NCI-H146 treated with DMSO at 0.1 percent for 48 hours (cell line): Measurements from ENCODE around the gene GMEB2.
"Not testable (repeated sequence)": the region's sequence is repeated elsewhere in the genome, so short reads cannot be mapped to it uniquely, and the experiment has no call there.

Source experiments
- DNase-seq: peaks from one replicate; lab custom pipeline; 2025; ENCODE audit not compliant: unreplicated experiment; lab: John Stamatoyannopoulos, UW

GMEB2 gene

DNA sequence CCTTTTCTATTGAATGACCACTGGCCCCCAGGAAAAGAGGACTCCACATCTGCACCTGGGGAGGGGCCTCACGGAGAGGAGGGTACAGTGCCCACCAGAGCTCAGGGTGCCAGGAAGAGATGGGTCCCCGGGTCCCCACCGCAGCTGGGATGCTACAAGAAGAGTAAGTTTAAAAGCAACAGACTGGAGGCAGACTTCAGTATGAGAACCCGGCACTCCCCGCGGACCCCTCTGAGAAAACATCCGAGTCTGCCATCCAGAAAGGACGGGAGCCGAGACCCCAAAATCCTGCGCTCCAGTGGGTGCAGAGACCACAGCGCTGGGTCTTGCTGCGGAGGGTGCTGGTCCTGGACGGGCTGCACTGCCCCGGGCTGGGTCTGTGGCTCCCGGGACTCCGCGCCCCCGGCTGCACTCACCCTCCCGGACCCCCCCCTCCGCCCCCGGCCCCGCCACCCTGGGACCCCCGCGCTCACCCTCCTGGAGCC lies 53.2 kb downstream of the GMEB2 start:
- no peak for DNase-seq

DNA sequence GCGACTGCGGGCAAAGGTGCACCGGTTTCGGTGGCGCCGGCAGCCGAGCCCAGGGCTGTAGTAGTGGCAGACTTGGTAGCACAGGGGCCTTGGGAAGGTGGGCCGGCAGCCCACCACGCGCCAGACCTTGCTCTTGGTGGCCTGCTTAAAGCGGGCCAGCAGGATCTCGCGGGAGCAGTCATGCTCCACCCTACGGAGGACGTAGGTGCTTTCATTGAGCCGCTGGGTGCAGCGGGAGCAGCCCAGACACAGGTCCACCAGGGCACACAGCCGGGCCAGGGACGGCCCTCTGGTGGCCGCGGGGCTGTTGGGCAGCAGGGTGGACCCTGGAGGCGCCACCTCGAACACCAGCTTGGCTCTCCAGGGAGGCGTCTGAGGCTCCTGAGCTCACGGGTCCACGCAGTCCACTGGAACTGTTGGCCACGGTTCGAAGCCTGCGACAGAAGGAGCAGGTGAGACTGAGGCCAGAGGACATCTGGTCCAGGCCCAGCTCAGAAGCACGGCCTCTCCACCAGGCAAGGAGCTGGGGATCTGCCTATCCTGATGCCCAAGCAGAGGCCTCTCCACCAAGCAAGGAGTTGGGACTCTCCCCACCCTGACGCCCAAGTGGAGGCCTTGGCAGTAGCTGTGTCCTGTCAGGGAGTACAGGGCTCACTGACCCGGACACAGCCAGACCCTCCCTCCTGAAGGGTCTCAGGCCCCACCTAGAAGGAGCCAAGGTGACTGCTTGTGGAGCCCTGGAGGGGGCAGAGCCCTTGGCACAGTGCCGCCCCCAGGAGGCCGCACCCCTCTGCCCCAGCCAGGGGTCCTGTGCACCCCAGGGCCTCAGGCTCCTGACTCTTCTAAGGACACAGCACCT lies 53.9 kb downstream of the GMEB2 start:
- DNase-seq: no peak

DNA sequence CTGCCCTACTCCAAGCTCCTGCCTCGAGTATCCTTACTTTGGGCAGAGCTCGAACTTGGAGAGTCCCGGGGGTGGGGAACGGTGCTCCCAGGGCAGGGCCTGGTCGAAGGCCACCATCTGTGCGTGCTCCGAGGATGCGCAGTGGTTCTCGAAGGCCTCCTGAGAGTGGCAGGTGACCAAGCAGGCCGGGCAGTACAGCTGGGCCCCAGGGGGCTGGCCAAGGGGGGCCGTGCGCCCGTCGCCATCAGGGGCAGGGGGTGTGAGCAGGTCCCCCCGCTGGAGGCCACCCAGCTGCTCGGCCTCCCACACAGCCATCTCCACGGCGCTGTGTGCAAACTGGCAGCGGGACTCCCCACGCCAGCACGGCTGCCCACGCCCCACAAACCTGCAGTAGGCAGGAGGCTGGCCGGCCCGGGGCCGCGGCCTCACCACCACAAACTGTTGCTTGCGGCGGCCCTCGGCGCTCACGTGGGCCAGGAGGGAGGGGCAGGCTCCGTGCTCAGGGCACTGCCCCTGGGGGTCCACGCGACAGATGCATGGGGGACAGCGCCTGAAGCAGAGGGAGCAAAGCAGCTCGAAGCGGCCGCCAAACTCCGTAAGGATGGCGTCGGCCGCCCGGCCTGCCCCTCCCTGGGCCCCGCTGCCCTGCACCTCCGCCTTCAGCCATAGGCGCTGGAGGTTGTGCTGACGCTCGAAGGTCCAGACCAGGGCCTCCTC lies 54.7 kb downstream of the GMEB2 start:
- DNase-seq: no peak

DNA sequence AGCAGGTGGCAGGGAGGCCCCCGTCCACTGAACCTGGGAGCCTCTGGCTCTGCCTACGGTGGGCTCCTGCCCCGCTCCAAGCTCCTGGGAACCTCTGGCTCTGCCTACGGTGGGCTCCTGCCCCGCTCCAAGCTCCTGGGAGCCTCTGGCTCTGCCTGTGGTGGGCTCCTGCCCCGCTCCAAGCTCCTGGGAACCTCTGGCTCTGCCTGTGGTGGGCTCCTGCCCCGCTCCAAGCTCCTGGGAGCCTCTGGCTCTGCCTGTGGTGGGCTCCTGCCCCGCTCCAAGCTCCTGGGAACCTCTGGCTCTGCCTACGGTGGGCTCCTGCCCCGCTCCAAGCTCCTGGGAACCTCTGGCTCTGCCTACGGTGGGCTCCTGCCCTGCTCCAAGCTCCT lies 55.8 kb downstream of the GMEB2 start:
- not testable (repeated sequence) for DNase-seq

DNA sequence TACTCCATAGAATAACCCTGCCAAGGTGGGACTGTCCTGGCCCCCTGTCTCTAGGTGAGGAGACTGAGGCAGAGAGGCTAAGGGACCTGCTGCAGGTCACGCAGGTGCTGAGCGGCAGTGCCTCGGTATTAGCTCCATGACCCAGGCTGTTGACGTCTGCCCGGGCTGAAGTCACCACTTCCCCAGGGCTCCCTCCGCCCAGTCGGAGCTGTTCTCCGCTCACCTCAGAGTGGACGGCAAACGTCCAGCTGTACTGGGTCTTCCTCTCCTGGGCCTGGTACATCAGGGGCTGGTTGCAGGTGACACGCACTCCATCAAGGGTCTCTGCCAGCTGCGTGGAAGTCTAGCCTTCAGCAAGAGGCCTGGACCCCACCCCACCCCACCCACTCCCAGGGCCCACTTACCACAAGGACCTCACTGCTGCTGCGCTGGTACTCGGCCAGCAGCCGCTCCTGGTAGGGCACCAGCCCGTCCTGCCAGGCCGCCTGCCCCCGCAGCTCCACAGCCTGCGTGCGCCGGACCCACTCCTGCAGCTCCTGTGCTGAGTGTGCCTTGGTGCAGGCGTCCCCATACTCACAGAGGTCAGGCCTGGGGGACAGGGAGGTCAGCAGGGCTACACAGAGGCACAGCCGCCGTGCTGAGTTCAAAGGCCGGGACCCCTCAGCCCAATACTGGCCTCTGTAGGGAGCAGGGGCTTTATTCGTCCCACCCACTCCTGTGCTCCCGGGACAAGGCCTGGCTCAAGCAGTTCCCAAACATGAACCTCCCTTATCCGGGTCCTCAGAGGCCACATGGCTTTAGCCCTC lies 56.4 kb downstream of the GMEB2 start:
- DNase-seq: no peak

DNA sequence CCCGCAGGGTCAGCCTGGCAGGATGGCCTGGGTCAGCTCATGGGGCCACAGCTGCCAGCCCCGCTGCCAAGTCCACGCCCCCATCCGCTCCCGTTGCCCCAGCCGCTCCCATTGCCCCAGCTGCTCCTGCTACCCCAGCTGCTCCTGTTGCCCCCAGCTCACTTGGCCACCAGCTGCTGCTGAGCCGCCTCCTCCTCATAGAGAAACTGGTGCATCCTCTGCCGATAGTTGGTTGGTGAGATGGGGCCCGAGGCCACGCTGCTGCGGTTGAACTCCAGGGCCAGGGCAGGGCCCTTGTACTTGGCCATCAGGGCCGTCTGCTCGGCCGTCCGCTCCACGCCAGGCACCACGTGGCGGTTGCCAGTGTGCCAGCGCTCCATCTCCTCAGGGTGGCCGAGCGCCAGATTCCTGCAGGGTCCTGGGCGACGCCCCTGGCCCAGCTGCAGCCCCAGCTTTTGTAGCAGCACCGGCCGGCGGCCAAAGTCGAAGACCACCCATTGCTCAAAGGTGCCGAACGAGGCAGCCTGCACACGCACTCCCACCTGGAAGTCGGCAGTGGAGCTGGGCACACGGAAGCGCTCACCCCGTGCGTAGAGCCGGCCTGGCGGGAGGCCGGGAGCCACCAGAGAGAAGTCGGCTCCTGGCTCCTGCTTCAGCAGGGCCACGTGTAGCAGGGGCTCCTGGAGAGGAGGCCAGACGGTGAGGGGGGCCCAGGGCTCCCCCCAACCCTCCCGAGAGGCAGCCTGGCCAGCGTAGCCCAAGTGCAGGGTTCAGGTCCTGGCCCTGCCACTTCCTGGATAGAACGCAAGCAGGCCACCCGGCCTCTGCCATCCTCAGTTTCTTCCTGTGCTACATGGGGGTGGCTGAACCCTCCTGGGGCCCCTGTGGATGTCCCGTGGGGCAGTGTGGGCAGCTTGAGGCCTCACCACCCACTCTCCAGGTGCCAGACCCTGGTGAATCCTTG lies 57.6 kb downstream of the GMEB2 start:
- DNase-seq: no peak

- no peak for DNase-seq
These were observed 58.5 kb downstream of the GMEB2 start for GRCh38 chr20:63568170-63568981.

- no peak for DNase-seq
These were observed 59.3 kb downstream of the GMEB2 start for GRCh38 chr20:63567386-63568169.

DNA sequence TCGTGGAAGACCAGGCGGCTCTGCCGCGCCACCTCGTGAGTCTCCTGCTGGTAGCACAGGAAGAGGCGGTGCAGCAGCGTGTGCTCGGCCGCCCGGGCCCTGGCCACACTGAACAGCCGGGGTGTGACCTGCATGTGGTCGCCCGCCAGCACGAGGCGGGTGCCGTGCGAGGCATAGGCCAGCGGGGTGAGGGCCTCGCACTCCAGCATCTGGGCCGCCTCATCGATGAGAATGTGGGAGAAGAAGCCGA lies 59.8 kb downstream of the GMEB2 start:
- no peak for DNase-seq

DNA sequence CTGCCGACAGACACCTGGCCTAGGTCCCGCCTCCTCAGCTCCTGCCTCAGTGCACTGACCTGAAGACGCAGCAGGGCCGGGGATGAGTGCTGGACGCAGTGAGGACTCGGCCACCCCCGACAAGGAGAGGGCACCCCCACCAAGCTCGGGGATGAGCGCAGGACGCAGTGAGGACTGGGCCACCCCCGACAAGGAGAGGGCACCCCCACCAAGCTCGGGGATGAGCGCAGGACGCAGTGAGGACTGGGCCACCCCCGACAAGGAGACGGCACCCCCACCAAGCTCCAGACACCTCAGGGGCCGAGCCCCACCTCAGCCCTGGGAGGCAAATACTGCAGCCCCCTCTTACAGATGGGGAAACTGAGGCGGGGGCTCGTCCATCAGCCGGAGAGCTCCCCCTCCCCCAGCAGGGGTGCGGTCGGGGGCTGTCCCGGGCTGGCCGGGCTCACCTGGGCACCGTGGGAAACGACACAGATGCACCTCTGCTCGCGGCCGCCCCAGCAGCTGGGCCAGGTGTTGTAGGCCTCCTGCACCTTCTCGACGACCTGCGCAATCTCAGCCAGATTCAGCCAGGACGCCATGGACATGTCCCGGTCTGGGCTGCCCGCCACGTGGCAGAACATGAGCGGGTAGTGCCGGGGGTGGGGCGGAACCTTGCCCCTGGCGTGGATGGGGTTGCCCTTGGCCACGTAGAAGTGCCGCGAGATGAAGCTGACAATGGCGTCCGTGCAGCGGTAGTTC lies 60.3 kb downstream of the GMEB2 start:
- no peak for DNase-seq

- DNase-seq: no peak
These were observed 61.1 kb downstream of the GMEB2 start for GRCh38 chr20:63565699-63566335.

DNA sequence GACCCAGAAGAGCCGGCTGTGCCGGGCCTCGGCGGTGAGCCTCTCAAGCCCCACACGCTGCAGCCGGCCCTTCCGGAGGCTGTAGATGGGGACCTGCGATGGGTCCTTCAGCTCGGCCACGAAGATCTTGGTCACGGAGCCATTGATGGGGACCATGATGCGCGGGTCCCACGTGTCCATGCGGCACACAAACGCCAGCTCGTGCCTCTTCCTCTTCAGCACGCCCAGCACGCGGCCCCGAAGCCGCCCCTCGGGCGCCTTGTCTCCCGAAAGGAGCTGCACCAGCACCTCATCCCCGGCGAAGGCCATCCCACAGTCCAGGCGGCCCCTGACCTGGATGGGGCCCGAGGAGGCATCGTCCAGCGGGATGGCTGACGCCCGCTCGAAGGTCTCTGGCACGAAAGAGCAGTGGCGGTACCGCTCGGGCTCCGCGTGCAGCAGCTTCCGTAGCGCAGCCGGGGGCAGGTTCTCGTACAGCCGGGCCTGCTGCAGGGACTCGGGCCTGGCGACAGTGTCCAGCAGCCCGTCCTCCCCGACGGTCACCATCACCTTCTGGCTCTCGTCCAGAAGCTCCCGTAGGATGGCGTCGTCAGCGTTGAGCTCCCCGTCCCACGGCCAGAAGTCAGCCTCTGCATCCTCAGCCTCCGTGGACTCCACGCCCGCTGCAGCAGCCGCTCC lies 61.7 kb downstream of the GMEB2 start:
- no peak for DNase-seq

DNA sequence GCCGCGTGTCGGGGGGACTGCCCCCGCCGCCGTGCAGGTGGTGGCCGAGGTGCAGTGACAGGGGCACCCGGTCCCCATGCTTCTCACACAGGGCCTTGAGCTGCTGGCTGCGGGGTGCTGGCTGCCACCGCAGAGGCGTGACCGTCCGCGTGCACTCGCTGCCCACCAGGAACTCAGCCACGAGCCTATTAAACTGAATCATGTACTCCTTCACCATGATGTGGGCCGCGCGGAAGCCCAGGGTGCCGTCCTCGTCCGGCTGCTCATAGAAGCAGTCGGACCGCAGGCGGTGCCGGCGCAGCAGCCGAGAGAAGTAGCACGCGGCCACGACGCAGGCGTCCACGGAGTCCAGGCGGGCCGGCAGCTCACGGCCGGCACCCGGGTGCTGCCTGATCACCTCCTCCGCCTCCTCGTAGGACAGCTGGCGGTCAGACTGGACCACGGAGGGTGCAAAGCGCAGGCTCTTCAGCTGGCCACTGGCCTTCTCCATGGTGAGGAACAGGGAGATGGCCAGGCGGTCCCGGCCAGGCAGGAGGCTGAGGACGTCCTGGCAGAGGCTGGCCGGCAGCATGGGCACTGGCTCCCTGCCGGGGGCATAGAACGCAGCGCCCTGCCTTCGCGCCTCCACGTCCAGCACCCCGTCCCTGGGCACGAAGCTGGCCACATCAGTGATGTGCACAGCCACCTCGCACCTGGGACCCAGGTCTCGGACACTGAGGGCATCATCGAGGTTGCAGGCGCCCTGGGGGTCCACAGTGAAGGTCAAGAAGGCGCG lies 62.7 kb downstream of the GMEB2 start:
- no peak for DNase-seq

DNA sequence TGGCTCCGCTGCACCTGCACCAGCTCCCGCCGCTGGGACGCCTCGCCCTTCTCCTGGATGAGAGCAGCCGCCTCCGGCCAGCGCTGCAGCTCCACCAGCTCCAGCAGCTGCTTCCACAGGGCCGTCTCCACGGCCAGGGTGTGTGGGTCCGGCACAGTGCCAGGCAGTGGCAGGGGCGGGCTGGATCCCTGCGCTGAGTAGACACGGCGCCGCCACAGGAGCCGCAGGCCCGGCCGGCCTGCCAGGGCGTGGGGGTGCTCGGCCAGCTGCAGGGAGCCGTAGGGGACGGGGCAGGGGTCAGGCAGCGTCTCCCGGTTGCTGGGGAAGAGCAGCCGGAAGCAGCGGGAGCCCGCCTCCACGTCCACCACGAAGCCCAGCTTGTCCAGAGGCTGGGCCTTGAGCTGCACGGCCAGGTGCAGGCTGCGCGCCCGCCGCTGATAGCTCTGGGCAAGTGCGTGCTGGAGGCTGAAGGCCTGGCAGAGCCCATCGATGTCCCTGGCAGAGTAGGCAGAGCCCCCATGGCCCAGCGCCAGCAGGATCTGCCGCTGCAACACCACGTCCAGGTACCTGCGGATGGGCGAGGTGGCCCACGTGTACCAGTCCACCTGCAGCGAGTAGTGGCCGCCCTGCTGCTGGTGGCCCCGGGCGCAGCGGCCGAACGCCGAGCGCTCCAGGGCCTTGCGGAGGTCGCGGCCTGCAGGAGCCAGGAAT lies 63.5 kb downstream of the GMEB2 start:
- DNase-seq: no peak

DNA sequence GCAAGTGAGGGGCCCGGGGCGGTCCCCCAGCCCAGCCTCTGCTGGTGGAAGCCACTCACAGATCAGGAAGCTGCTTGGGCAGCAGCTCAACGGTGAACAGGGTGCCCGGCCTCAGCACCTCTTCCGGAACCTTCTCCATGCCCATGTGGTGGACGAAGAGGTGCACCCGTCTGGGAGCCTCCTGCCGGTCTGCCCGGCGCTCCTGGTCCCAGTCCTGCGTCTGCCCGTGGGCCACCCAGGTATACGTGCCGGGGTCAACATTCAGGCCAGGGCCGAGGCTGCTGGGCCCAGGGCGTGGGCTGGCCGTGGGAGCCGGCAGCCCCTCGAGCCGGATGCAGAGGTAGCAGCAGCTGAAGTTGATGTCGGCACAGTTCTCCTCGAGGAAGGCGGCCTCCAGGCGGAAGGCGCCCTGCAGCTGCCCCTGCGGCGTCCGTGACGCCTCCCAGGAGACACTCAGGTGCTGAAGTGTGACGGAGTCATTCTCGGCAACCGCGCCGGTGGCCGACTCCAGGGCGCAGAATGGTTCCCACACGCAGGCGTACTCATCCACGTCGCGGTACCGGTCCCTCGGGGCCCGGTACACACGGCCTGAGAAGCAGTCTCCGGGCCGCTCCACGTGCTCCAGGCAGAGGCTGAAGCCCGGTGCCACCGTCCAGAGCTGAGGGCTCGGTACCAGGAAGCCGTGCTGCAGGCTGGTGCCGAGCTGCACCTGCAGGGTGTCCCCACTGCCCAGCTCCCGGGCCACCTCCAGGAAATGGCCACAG lies 64.3 kb downstream of the GMEB2 start:
- no peak for DNase-seq
